Upper lobe of right lung (tissue), 1 donor: ENCODE data around the gene C9orf72. TPM values are rescaled to one million over a fixed set of nuclear protein-coding genes. Genes with fewer than 3 reads are reported as not detected.

Experiments used
- ATAC-seq: fragments of 200-7000 bp; cut with Tn5 transposase; one replicate; pipeline ENCODE4 v1.9.1; 2020; ENCODE audit warnings: mild to moderate bottlenecking, moderate library complexity
- DNase-seq: peaks from one replicate; pipeline ENCODE4 v3.0.0-alpha.2; 2020
- H3K27ac ChIP-seq: fragments of 200-600 bp; one replicate; pipeline ENCODE4 v1.8.0; 2022
- H3K27me3 ChIP-seq: fragments of 200-600 bp; one replicate; pipeline ENCODE4 v1.8.0; 2022; ENCODE audit warnings: mild to moderate bottlenecking
- H3K36me3 ChIP-seq: fragments of 200-600 bp; one replicate; pipeline ENCODE4 v1.8.0; 2022
- H3K4me1 ChIP-seq: fragments of 200-600 bp; one replicate; pipeline ENCODE4 v1.8.0; 2022
- H3K4me3 ChIP-seq: fragments of 200-600 bp; one replicate; pipeline ENCODE4 v1.8.0; 2022; ENCODE audit warnings: mild to moderate bottlenecking
- H3K9me3 ChIP-seq: fragments of 200-600 bp; one replicate; pipeline ENCODE4 v1.8.0; 2022
- CTCF ChIP-seq: fragments of 200-600 bp; IDR thresholded peaks from one replicate; pipeline ENCODE4 v1.8.0; 2022; ENCODE audit warnings: antibody characterized with exemption
- intact Hi-C: fragments of 100-400 bp; cut with DNase I; formaldehyde crosslinking; loops from one replicate; pipeline ENCODE4 v1.11.0; 2022
- total RNA-seq: library from RNA; stranded (reverse); fragmentation: NEBNext Ultra II Directional; extraction: Animal tissue kit (Norgen Biotek cat#: 25700); gene quantifications from one replicate; pipeline ENCODE4 v1.2.1, GENCODE V29; 2021
- donor health status: DM: no; HTN: yes; CAD: no; lungs with severe emphysema.

The C9orf72 gene
- total RNA-seq, 1 donor from 2014 or later = 16.8 TPM

- peak overlapping the region; percentile 33 for H3K27ac ChIP-seq
- H3K4me3 ChIP-seq = no peak overlapping the region
- TF ChIP-seq CTCF = no peak
- no peak for ATAC-seq
- H3K9me3 ChIP-seq = no peaks in the 10 kb centered on the region
- intact Hi-C loops = no loop called here
- H3K36me3 ChIP-seq = no peaks in the 10 kb centered on the region
- no peak for DNase-seq
- H3K27me3 ChIP-seq = no peaks in the 10 kb centered on the region
- H3K4me1 ChIP-seq = peaks cover 21% of the 10 kb centered on the region
These were observed 40.0 kb downstream of the C9orf72 start for GRCh38 chr9:27533311-27533710.

- no peak overlapping the region for H3K4me3 ChIP-seq
- no peak for TF ChIP-seq CTCF
- H3K4me1 ChIP-seq = peaks cover 17% of the 10 kb centered on the region
- no peaks in the 10 kb centered on the region for H3K27me3 ChIP-seq
- no peaks in the 10 kb centered on the region for H3K36me3 ChIP-seq
- no peaks in the 10 kb centered on the region for H3K9me3 ChIP-seq
- ATAC-seq = no peak
- DNase-seq = no peak
- no peak overlapping the region for H3K27ac ChIP-seq
- intact Hi-C loops = no loop called here
These were observed 41.2 kb downstream of the C9orf72 start for GRCh38 chr9:27532046-27532445.

- Histone ChIP-seq H3K4me3 (no peak overlapping the region), H3K27me3 (no peaks in the 10 kb centered on the region), H3K4me1 (peaks cover 17% of the 10 kb centered on the region), H3K36me3 (no peaks in the 10 kb centered on the region), H3K9me3 (no peaks in the 10 kb centered on the region), H3K27ac (no peak overlapping the region)
- ATAC-seq (no peak), DNase-seq (no peak)
- no peak for TF ChIP-seq CTCF
- intact Hi-C loops = no loop called here
These were observed 42.1 kb downstream of the C9orf72 start for GRCh38 chr9:27530915-27531755.

- ATAC-seq = peak; percentile 90
- Histone ChIP-seq H3K36me3 (no peaks in the 10 kb centered on the region), H3K27me3 (no peaks in the 10 kb centered on the region), H3K4me1 (peaks cover 14% of the 10 kb centered on the region), H3K9me3 (no peaks in the 10 kb centered on the region), H3K27ac (peak within 1 kb of the TSS; percentile 89), H3K4me3 (peak within 1 kb of the TSS; percentile 86)
- intact Hi-C loops = no loop called here
- TF ChIP-seq CTCF = peak; percentile 94
- DNase-seq = peak; percentile 92
These were observed 43.7 kb downstream of the C9orf72 start, which contains the start of gene MOB3B for GRCh38 chr9:27529316-27530278. Gene MOB3B, minus strand, starts transcription at chr9:27529814. Its CDS starts 74,264 bp downstream, at chr9:27455550.

GRCh38 chr9:27528886-27529315 is 44.4 kb downstream of the C9orf72 start:
- ATAC-seq (peak; percentile 68), DNase-seq (peak; percentile 82)
- H3K27me3 ChIP-seq = no peaks in the 10 kb centered on the region
- no peak for TF ChIP-seq CTCF
- intact Hi-C loops = no loop called here
- peak overlapping the region; percentile 89 for H3K27ac ChIP-seq
- no peaks in the 10 kb centered on the region for H3K9me3 ChIP-seq
- H3K4me3 ChIP-seq = peak overlapping the region; percentile 86
- no peaks in the 10 kb centered on the region for H3K36me3 ChIP-seq
- H3K4me1 ChIP-seq = peaks cover 8% of the 10 kb centered on the region
